HUDEP-2 (cell line): ENCODE measurements around the gene COLEC12.

ENCODE experiments used
- DNase-seq, 76 experiments: peaks; one replicate each; lab custom pipeline; 2025; ENCODE audit not compliant: unreplicated experiment in 76 of 76; lab: John Stamatoyannopoulos, UW

The COLEC12 gene

DNA sequence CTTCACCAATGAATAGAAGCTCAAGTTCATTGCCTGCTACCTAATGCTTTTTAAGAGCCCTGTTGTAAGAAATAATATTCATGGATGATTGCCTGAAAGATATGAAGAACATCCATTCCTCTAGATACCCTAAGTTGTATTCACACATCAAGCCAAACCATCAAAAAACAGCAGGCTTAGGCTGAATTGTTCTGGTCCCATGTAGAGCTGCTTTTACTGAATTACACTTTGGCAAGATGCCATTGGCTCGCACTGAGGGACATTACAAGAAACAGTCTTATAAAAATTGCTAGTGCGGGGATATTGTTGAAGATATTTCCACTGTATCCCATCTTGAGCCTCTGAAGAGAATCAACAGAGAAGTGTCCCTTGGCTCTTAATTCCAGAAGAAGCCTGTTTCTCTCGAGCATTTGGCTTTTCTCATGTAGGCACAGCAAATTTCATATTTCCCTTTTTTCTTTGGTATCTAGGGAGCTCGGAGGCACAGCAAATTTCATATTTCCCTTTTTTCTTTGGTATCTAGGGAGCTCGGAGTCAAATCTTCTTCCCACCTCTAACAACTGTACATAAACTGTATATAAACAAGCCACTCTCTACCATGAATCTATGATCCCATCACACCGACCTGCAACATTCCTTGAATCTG, 107.5 kb downstream of the COLEC12 start:
- no peak for DNase-seq

GRCh38 chr18:390741-391478, 109.6 kb downstream of the COLEC12 start:
- no peak for DNase-seq

GRCh38 chr18:389658-390357, 110.7 kb downstream of the COLEC12 start:
- no peak for DNase-seq

DNA sequence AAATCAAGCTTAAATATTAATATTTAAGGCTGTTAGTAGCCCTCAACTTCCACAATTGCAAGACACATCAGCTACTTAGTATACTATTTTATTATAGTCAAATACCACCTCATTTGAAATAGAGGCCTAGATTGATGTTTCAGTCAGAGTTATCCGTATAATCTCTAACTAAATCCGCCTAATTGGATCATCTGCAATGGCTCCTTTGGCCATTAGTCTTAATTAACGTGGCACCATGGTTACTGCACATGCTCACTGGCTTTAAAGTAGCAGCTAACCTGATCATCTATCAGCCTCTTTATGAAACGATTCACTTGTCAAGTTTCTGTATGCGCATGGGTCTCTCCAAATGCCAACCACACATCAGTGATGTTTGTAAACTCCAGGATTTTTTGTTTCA, 112.3 kb downstream of the COLEC12 start:
- no peak for DNase-seq

- no peak for DNase-seq
Measured at GRCh38 chr18:386994-387393, 113.5 kb downstream of the COLEC12 start.

GRCh38 chr18:384897-385296, 115.6 kb downstream of the COLEC12 start:
- no peak for DNase-seq

GRCh38 chr18:383135-383534, 117.4 kb downstream of the COLEC12 start:
- no peak for DNase-seq

DNA sequence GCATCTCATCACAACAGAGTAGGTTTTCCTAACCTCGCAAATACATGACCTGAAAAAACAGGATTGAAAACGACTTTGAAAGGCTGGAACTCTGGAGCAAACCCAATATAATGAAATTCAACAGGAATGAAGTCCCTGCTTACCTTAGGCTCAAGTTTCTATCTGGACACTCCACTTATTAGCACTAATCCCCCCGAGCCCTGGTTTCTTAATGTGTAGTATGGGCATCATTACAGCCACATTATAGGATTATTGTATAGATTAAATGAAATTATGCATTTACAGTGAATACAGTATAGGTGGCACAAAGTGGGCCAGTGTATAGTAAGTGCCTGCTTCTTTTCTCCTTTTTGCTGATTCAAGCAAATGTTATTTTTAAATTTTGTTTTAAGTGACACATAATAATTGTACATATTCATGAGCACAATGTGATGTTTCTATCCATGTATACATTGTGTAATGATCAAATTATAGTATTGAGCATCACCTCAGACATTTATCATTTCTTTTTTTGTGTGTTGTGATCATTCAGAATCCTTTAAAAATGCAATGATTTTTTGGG, 118.0 kb downstream of the COLEC12 start:
- no peak for DNase-seq

DNA sequence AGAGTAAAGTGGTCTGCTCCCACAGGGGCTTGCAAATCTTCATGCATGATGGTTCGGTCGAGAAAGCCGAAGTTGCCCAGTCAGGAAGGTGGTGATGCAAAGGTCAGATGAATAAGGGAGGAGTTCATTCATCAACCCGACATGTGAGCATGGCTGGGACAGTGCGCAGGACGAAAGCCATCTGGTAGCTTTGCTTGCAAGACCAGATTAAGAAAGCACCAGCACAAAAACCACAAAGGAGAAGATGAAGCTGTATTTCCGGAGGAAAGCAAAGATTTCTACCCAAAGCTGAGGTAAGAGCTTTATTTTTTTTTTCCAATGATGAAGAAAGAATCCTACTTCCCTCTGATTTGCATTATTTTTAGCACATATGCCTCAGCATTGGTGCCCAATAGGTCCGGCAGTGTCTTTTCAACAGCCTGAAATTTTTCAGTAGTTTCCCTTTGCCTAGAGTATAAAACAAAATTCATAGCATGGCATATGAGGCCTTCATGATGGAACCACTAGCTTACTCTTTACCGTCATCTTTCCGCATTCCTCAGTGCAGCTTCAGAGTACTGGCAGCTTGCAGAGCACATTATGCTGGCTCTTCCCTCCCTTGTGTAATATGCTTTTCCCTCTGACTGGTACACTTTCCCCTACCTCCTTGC, 120.7 kb downstream of the COLEC12 start:
- no peak for DNase-seq

DNA sequence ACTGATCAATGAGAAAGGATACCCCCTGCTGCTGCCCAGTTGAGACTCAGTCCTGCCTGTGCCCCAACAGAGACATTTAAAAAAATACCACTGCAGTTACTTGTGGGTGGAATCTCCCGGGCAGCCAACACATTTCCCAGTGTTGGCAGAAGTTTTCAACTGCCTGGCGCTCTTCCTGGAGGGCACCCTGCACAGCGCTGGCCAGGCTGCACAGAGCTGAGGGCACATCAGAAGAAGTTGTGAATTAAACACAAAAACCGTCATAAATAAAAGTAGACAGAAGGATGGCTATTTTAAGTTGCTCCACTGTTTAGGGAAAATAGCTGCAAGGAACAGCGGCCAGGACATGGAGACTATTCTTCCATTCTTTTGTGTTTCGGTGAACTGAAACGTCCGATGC, 122.4 kb downstream of the COLEC12 start:
- no peak for DNase-seq

DNA sequence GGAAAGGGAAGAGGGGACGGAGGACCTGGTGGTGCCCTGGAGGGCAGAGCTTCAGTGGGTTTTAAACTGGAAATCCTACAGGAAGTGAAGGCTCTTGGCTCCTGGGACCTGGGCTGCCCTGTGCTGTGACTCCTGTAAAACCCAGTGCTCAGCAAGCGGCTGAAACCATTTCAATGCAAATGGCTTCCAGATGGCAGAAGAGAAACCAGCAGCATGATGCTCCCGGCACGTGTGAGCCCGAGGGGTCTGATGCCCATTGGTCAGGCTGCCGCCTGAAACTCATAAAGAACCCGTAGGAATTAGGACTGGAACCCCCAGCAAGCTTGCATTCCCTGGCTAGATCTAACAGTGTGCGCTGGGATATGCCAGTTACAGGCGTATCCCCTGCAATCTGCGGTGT, 123.4 kb downstream of the COLEC12 start:
- DNase-seq: no peak

- no peak for DNase-seq
Measured at GRCh38 chr18:376311-376710, 124.2 kb downstream of the COLEC12 start.

DNA sequence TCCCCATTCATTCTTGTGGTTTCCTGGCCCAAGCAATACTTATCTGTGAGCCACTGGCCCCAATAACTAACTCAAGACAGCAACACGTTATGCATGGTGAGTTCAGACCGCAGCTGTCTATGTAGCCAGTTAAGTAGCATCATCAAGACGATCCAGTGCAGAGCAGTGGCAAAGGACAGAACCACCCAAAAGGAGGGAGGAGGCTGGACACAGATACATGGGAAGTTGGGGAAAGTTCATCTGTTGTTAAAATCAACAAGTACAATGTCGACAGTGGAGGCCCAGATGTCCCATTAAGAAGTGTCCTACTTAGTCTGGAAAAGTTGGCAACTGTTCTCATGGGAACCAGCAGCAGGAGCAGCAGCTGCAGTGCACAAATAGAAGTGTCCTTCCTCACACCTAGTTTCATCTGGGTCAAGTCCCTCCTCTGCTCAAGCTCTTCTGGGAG, 125.8 kb downstream of the COLEC12 start:
- no peak for DNase-seq

GRCh38 chr18:373780-374179, 126.7 kb downstream of the COLEC12 start:
- DNase-seq: no peak

DNA sequence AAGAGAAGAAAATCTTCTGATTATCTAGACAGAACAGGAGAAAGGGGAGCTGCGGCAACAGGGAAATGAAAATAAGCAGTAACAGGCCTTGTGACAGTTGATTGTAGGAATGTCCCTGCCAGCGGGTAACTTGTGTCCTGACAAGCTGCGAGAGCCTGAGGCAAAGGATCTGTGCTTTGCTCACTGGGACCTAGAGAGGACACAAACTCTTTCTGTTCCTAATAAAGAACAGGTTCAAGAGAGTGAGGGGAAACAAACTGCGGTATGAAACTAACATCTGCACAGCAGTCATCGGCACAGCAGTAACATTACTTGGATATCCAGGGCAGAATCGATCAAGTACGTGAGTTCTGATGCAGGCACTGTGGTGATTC, 128.9 kb downstream of the COLEC12 start:
- DNase-seq: no peak

GRCh38 chr18:370751-371608, 129.5 kb downstream of the COLEC12 start:
- DNase-seq: no peak

GRCh38 chr18:369224-370015, 131.1 kb downstream of the COLEC12 start:
- DNase-seq: no peak

GRCh38 chr18:366466-367061, 133.9 kb downstream of the COLEC12 start:
- no peak for DNase-seq

DNA sequence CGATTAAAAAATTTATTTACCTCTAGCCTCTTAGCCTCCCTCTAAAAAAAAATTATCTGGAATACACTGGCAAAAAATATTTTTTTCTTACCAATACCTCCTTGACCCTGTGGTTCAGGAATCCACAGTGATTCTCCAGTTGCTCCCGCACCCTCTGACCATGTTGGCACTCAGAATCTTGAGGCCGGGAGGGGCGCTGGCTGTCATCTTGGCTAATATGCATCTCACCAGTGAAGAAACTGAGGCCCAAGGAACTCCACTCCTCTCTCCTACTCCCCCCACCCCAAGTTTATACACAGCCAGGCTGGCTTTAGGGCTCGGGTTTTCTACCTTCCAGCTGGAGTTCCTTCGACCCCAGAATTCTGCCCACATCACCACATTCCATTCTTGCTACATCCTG, 134.8 kb downstream of the COLEC12 start:
- DNase-seq: no peak
